ENCODE results near the gene TMPRSS7. TPM values are rescaled to one million over a fixed set of nuclear protein-coding genes. Genes with fewer than 3 reads are reported as not detected.
A peak's percentile ranks its signal among the peaks of the same experiment; 100 is the strongest.
"Not testable (repeated sequence)": the region's sequence is repeated elsewhere in the genome, so short reads cannot be mapped to it uniquely, and the experiment has no call there.

TMPRSS7 gene
- total and polyA plus RNA-seq, 12 donors: not detected

DNA sequence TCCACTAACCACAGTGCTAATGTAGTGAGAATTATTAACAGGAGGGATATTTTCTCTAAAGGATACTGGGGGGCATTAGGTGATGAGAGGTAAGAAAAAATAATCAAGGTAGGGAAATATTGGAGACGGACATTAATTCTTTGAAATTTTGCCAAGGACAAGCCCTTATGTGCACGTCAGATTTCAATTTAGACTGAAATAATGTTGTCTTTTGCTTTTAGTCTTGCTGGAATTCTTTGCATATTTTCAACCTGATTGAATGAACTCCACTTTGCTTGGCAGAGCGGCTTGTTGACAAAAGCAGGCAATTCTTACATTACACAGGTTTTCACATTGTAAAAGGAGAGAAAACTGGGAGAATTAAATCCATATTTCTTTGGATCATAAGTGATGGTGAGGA, 26.6 kb downstream of the TMPRSS7 start:
- intact Hi-C loops (cut with DNase I): no loop called here
- no peak for DNase-seq
- ATAC-seq: no peak
- H3K4me1 ChIP-seq: no peaks in the 10 kb centered on the region
- no peaks in the 10 kb centered on the region for H3K27me3 ChIP-seq
- WGBS, 2 donors: 61 to 66% methylated on average over 3 of the region's 3 CpGs
- no peak overlapping the region for H3K27ac ChIP-seq
- TF ChIP-seq, protein P1, sequence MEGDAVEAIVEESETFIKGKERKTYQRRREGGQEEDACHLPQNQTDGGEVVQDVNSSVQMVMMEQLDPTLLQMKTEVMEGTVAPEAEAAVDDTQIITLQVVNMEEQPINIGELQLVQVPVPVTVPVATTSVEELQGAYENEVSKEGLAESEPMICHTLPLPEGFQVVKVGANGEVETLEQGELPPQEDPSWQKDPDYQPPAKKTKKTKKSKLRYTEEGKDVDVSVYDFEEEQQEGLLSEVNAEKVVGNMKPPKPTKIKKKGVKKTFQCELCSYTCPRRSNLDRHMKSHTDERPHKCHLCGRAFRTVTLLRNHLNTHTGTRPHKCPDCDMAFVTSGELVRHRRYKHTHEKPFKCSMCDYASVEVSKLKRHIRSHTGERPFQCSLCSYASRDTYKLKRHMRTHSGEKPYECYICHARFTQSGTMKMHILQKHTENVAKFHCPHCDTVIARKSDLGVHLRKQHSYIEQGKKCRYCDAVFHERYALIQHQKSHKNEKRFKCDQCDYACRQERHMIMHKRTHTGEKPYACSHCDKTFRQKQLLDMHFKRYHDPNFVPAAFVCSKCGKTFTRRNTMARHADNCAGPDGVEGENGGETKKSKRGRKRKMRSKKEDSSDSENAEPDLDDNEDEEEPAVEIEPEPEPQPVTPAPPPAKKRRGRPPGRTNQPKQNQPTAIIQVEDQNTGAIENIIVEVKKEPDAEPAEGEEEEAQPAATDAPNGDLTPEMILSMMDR (IDR thresholded peaks at IDR 0.05): no peak
- no peak overlapping the region for H3K4me3 ChIP-seq
- no peaks in the 10 kb centered on the region for H3K9me3 ChIP-seq
- H3K36me3 ChIP-seq: no peaks in the 10 kb centered on the region

DNA sequence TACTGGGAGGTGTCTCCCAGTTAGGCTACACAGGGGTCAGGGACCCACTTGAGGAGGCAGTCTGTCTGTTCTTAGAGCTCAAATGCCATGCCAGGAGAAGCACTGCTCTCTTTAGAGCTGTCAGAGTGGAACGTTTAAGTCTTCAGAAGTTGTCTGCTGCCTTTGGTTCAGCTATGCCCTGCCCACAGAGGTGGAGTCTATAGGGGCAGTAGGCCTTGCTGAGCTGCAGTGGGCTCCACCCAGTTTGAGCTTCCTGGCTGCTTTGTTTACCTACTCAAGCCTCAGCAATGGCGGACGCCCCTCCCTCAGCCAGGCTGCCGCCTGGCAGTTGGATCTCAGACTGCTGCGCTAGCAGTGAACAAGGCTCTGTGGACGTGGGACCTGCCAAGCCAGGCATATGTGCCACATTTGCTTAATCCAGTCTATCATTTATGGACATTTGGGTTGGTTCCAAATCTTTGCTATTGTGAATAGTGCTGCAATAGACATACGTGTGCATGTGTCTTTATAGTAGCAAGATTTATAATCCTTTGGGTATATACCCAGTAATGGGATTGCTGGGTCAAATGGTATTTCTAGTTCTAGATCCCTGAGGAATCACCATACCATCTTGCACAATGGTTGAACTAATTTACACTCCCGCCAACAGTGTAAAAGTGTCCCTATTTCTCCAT, 38.0 kb downstream of the TMPRSS7 start:
- H3K9me3 ChIP-seq; H3K27me3 ChIP-seq; H3K4me1 ChIP-seq; H3K36me3 ChIP-seq; intact Hi-C loops (cut with DNase I); DNase-seq; H3K4me3 ChIP-seq; ATAC-seq; H3K27ac ChIP-seq: not testable (repeated sequence)
- 78 to 81% methylated on average over 8 of the region's 8 CpGs for WGBS, 2 donors

DNA sequence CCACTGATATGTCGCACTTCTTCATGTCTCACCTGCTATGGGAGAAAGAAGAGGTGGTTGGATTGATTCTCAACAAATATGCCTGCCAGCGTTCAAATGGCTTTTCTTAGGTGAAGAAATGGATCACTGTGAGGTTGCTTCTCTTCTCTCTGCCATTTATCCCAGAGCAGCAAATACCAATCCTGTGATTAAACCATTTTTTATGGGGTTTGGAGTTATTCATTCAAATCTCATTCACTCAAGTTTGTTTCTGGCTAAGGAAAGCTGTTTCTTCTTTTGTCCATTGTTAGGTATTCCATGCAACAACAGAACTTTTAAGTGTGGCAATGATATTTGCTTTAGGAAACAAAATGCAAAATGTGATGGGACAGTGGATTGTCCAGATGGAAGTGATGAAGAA, 39.5 kb downstream of the TMPRSS7 start:
- peaks cover 0 to 10% (median 0%) of the 10 kb centered on the region in 9 donors for H3K4me1 ChIP-seq
- TF ChIP-seq, protein P1 (IDR thresholded peaks at IDR 0.05): no peak
- intact Hi-C loops (cut with DNase I): no loop called here
- H3K9me3 ChIP-seq: no peaks in the 10 kb centered on the region
- 89 to 91% methylated on average over 2 of the region's 2 CpGs for WGBS, 2 donors
- no peaks in the 10 kb centered on the region for H3K36me3 ChIP-seq
- peaks cover 0 to 7% (median 0%) of the 10 kb centered on the region in 7 donors for H3K27me3 ChIP-seq
- ATAC-seq: no peak
- no peak overlapping the region for H3K4me3 ChIP-seq
- H3K27ac ChIP-seq: no peak overlapping the region
- DNase-seq: no peak

- Histone ChIP-seq H3K4me1 (peaks cover 0 to 10% (median 0%) of the 10 kb centered on the region in 9 donors), H3K4me3 (no peak overlapping the region), H3K9me3 (no peaks in the 10 kb centered on the region), H3K36me3 (no peaks in the 10 kb centered on the region), H3K27me3 (peaks cover 0 to 7% (median 0%) of the 10 kb centered on the region in 7 donors), H3K27ac (no peak overlapping the region)
- WGBS, 2 donors: 42 to 60% methylated on average over 6 of the region's 6 CpGs
- intact Hi-C loops (cut with DNase I): no loop called here
- DNase-seq (no peak), ATAC-seq (peak in 6 of 8 donors; percentile 50 to 75 (median 61))
- TF ChIP-seq, protein P1 (IDR thresholded peaks at IDR 0.05): no peak
These were observed 40.3 kb downstream of the TMPRSS7 start for GRCh38 chr3:112074616-112075497.
